Liver (tissue), 9 donors: Measurements from ENCODE around the gene FICD. TPM values are rescaled to one million over a fixed set of nuclear protein-coding genes. Genes with fewer than 3 reads are reported as not detected.

Experiments
- DNase-seq: peaks from one replicate; pipeline ENCODE4 v3.0.0-alpha.2; 2017; ENCODE audit warnings: low spot score
- H3K27ac ChIP-seq, 2 donors: one replicate each; pipeline ENCODE4 v1.7.0; 2013; ENCODE audit warnings: inconsistent platforms in 2 of 2, low read length in 2 of 2, control low read depth in 1 of 2, low read depth in 1 of 2, mild to moderate bottlenecking in 1 of 2
- H3K27me3 ChIP-seq, 4 donors: one replicate each; pipeline versions ENCODE4 v1.6.1 to v1.7.0; 2013; ENCODE audit warnings: low read length in 3 of 4, inconsistent platforms in 1 of 4, mild to moderate bottlenecking in 1 of 4, moderate library complexity in 1 of 4; ENCODE audit not compliant: control insufficient read depth in 4 of 4, insufficient read depth in 4 of 4
- H3K36me3 ChIP-seq, 4 donors: one replicate each; pipeline versions ENCODE4 v1.6.1 to v1.7.0; 2013; ENCODE audit warnings: low read length in 3 of 4, mild to moderate bottlenecking in 3 of 4, low read depth in 1 of 4, moderate library complexity in 1 of 4; ENCODE audit not compliant: control insufficient read depth in 4 of 4, insufficient read depth in 3 of 4
- H3K4me1 ChIP-seq, 4 donors: one replicate each; pipeline versions ENCODE4 v1.6.1 to v1.7.0; 2013; ENCODE audit warnings: low read length in 3 of 4, mild to moderate bottlenecking in 3 of 4, moderate library complexity in 1 of 4; ENCODE audit not compliant: control insufficient read depth in 4 of 4, insufficient read depth in 4 of 4
- H3K4me3 ChIP-seq, 3 donors: one replicate each; pipeline versions ENCODE4 v1.6.1 to v1.7.0; 2013; ENCODE audit warnings: low read length in 3 of 3, control low read depth in 1 of 3, low read depth in 1 of 3, mild to moderate bottlenecking in 1 of 3
- H3K9ac ChIP-seq, 2 donors: one replicate each; pipeline ENCODE4 v1.7.0; 2013; ENCODE audit warnings: low read length in 2 of 2, mild to moderate bottlenecking in 2 of 2, moderate library complexity in 2 of 2, control low read depth in 1 of 2, low read depth in 1 of 2
- H3K9me3 ChIP-seq, 4 donors: one replicate each; pipeline versions ENCODE4 v1.6.1 to v1.7.0; 2013; ENCODE audit warnings: low read length in 3 of 4; ENCODE audit not compliant: control insufficient read depth in 4 of 4
- CTCF ChIP-seq: fragments of 150-350 bp; IDR thresholded peaks from 2 replicates; pipeline ENCODE4 v1.5.1; 2017; ENCODE audit warnings: improper control_type of control experiment, low read depth, low read length; ENCODE audit not compliant: missing input control
- EGR1 ChIP-seq, 2 donors: IDR thresholded peaks; 2 replicates each; pipeline ENCODE4 v1.6.1; 2016 to 2018; ENCODE audit warnings: antibody characterized with exemption in 2 of 2, low read depth in 2 of 2
- FOXA1 ChIP-seq: IDR thresholded peaks from 2 replicates; pipeline ENCODE4 v1.6.1; 2016; ENCODE audit warnings: antibody characterized with exemption
- GABPA ChIP-seq, 2 donors: IDR thresholded peaks in 1 of 2; conservative IDR thresholded peaks in 1 of 2; 2 replicates each; pipeline ENCODE4 v1.6.1; 2016; ENCODE audit warnings: antibody characterized with exemption in 2 of 2, mild to moderate bottlenecking in 1 of 2, moderate library complexity in 1 of 2
- HNF4A ChIP-seq, 2 donors: conservative IDR thresholded peaks; 2 replicates each; pipeline ENCODE4 v1.6.1; 2016; ENCODE audit warnings: antibody characterized with exemption in 2 of 2, mild to moderate bottlenecking in 2 of 2
- HNF4G ChIP-seq: IDR thresholded peaks from 2 replicates; pipeline ENCODE4 v1.6.1; 2016; ENCODE audit warnings: antibody characterized with exemption
- JUND ChIP-seq, 2 donors: IDR thresholded peaks; 2 replicates each; pipeline ENCODE4 v1.6.1; 2016; ENCODE audit warnings: antibody characterized with exemption in 2 of 2
- NR2F2 ChIP-seq: IDR thresholded peaks from 2 replicates; pipeline ENCODE4 v1.6.1; 2016; ENCODE audit warnings: antibody characterized with exemption
- RAD21 ChIP-seq, 2 donors: IDR thresholded peaks; 2 replicates each; pipeline ENCODE4 v1.6.1; 2016; ENCODE audit warnings: antibody characterized with exemption in 2 of 2, mild to moderate bottlenecking in 2 of 2
- RXRA ChIP-seq, 2 donors: IDR thresholded peaks; 2 replicates each; pipeline ENCODE4 v1.6.1; 2017 to 2018; ENCODE audit warnings: antibody characterized with exemption in 2 of 2, mild to moderate bottlenecking in 1 of 2
- SP1 ChIP-seq: IDR thresholded peaks from 2 replicates; pipeline ENCODE4 v1.6.1; 2018; ENCODE audit warnings: antibody characterized with exemption, mild to moderate bottlenecking
- TAF1 ChIP-seq: conservative IDR thresholded peaks from 2 replicates; pipeline ENCODE4 v1.6.1; 2016; ENCODE audit warnings: antibody characterized with exemption, mild to moderate bottlenecking
- YY1 ChIP-seq: IDR thresholded peaks from 2 replicates; pipeline ENCODE4 v1.6.1; 2016; ENCODE audit warnings: antibody characterized with exemption, mild to moderate bottlenecking
- WGBS: extraction: QIAGEN DNeasy Blood & Tissue Kit; methylation state at CpG from one replicate; pipeline ENCODE4 v1.1.7; 2013; 5-methylcytosine and 5-hydroxymethylcytosine counted together
- polyA plus RNA-seq, 2 donors: library from polyadenylated mRNA; stranded (reverse) in 1 of 2; unstranded in 1 of 2; fragments of 200-250 nt in 1 of 2; fragments of >200 nt in 1 of 2; fragmentation: Nextera tagmentation in 1 of 2; extraction: Ambion mirVana in 1 of 2; gene quantifications; one replicate each; pipeline versions ENCODE4 v1.2.1 to v1.2.3, GENCODE V29; 2013 to 2015
- total RNA-seq, 2 donors: library from RNA; depleted of rRNA; stranded (reverse); fragments of >200 nt; gene quantifications; one replicate each; pipeline ENCODE4 v1.2.3, GENCODE V29; 2014
- TF ChIP-seq, protein P1 (sequence below): IDR thresholded peaks from 2 replicates; pipeline ENCODE4 v1.6.1; 2016; ENCODE audit warnings: antibody characterized with exemption
- TF ChIP-seq, protein P2 (sequence below): IDR thresholded peaks from 2 replicates; pipeline ENCODE4 v1.6.1; 2016; ENCODE audit warnings: antibody characterized with exemption, mild to moderate bottlenecking
- TF ChIP-seq, protein P3 (sequence below): IDR thresholded peaks from 2 replicates; pipeline ENCODE4 v1.6.1; 2016; ENCODE audit warnings: antibody characterized with exemption
- TF ChIP-seq, protein P4 (sequence below): IDR thresholded peaks from 2 replicates; pipeline ENCODE4 v1.6.1; 2016; ENCODE audit warnings: antibody characterized with exemption
- donor health status: healthy.
- donor health status: healthy.
- donor health status: healthy.
- donor health status: healthy.
- donor health status: healthy.

FICD gene
- total and polyA plus RNA-seq, 4 donors: 3.6 to 20.9 (median 6.6) TPM

- no peaks in the 10 kb centered on the region for H3K4me1 ChIP-seq
- H3K9me3 ChIP-seq: no peaks in the 10 kb centered on the region
- no peak overlapping the region for H3K4me3 ChIP-seq
- no peak overlapping the region for H3K27ac ChIP-seq
- no peaks in the 10 kb centered on the region for H3K27me3 ChIP-seq
- 88% methylated on average over 10 of the region's 10 CpGs for WGBS
- peaks cover 12 to 83% (median 75%) of the 10 kb centered on the region in 4 donors for H3K36me3 ChIP-seq
- DNase-seq: no peak
- TF ChIP-seq, protein P1, sequence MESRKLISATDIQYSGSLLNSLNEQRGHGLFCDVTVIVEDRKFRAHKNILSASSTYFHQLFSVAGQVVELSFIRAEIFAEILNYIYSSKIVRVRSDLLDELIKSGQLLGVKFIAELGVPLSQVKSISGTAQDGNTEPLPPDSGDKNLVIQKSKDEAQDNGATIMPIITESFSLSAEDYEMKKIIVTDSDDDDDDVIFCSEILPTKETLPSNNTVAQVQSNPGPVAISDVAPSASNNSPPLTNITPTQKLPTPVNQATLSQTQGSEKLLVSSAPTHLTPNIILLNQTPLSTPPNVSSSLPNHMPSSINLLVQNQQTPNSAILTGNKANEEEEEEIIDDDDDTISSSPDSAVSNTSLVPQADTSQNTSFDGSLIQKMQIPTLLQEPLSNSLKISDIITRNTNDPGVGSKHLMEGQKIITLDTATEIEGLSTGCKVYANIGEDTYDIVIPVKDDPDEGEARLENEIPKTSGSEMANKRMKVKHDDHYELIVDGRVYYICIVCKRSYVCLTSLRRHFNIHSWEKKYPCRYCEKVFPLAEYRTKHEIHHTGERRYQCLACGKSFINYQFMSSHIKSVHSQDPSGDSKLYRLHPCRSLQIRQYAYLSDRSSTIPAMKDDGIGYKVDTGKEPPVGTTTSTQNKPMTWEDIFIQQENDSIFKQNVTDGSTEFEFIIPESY: no peak
- TF ChIP-seq TAF1 (no peak), GABPA (IDR thresholded peaks at IDR 0.05 in 1 of 2, conservative IDR thresholded peaks at IDR 0.05 in 1 of 2) (no peak), RAD21 (IDR thresholded peaks at IDR 0.05) (no peak), JUND (IDR thresholded peaks at IDR 0.05) (no peak), RXRA (IDR thresholded peaks at IDR 0.05) (no peak), SP1 (no peak), EGR1 (IDR thresholded peaks at IDR 0.05; ENCODE audit: low read depth in 2 of 2) (no peak), HNF4G (no peak), CTCF (no peak), NR2F2 (no peak), FOXA1 (no peak), HNF4A (conservative IDR thresholded peaks at IDR 0.05) (no peak), YY1 (no peak)
- TF ChIP-seq, protein P2, sequence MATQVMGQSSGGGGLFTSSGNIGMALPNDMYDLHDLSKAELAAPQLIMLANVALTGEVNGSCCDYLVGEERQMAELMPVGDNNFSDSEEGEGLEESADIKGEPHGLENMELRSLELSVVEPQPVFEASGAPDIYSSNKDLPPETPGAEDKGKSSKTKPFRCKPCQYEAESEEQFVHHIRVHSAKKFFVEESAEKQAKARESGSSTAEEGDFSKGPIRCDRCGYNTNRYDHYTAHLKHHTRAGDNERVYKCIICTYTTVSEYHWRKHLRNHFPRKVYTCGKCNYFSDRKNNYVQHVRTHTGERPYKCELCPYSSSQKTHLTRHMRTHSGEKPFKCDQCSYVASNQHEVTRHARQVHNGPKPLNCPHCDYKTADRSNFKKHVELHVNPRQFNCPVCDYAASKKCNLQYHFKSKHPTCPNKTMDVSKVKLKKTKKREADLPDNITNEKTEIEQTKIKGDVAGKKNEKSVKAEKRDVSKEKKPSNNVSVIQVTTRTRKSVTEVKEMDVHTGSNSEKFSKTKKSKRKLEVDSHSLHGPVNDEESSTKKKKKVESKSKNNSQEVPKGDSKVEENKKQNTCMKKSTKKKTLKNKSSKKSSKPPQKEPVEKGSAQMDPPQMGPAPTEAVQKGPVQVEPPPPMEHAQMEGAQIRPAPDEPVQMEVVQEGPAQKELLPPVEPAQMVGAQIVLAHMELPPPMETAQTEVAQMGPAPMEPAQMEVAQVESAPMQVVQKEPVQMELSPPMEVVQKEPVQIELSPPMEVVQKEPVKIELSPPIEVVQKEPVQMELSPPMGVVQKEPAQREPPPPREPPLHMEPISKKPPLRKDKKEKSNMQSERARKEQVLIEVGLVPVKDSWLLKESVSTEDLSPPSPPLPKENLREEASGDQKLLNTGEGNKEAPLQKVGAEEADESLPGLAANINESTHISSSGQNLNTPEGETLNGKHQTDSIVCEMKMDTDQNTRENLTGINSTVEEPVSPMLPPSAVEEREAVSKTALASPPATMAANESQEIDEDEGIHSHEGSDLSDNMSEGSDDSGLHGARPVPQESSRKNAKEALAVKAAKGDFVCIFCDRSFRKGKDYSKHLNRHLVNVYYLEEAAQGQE: no peak
- H3K9ac ChIP-seq: no peak overlapping the region
Measured at GRCh38 chr12:108526482-108527165, 11.5 kb downstream of the FICD start.

DNA sequence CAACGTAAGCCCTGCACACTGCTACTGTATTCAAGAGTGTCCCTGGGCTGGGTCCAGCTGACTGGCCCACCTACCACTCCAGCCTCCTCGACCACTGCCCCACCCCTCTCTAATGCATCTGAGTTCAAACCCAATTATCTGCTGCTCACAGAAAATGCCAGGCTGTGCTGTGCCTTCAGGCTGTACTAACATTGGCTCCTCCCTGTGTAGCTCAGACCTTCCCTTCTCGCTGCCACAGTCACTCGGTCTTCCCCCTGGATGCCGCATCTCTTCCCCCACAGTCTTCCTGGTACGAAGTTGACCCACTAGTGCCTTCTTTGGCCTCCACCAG, 12.1 kb downstream of the FICD start:
- no peak overlapping the region for H3K27ac ChIP-seq
- no peaks in the 10 kb centered on the region for H3K27me3 ChIP-seq
- H3K9me3 ChIP-seq: no peaks in the 10 kb centered on the region
- H3K4me1 ChIP-seq: no peaks in the 10 kb centered on the region
- DNase-seq: no peak
- H3K4me3 ChIP-seq: no peak overlapping the region
- H3K9ac ChIP-seq: no peak overlapping the region
- peaks cover 13 to 83% (median 75%) of the 10 kb centered on the region in 4 donors for H3K36me3 ChIP-seq
- 94% methylated on average over 6 of the region's 6 CpGs for WGBS
- TF ChIP-seq GABPA (IDR thresholded peaks at IDR 0.05 in 1 of 2, conservative IDR thresholded peaks at IDR 0.05 in 1 of 2): no peak
- TF ChIP-seq, protein P3, sequence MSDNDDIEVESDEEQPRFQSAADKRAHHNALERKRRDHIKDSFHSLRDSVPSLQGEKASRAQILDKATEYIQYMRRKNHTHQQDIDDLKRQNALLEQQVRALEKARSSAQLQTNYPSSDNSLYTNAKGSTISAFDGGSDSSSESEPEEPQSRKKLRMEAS: no peak
- TF ChIP-seq, protein P4, sequence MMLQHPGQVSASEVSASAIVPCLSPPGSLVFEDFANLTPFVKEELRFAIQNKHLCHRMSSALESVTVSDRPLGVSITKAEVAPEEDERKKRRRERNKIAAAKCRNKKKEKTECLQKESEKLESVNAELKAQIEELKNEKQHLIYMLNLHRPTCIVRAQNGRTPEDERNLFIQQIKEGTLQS: no peak
- TF ChIP-seq EGR1 (IDR thresholded peaks at IDR 0.05; ENCODE audit: low read depth in 2 of 2): no peak
- TF ChIP-seq HNF4A (conservative IDR thresholded peaks at IDR 0.05): no peak
- TF ChIP-seq NR2F2: no peak
- no peak for TF ChIP-seq RXRA (IDR thresholded peaks at IDR 0.05)
- no peak for TF ChIP-seq HNF4G
- TF ChIP-seq, protein P2: no peak
- no peak for TF ChIP-seq SP1
- TF ChIP-seq CTCF: no peak
- no peak for TF ChIP-seq RAD21 (IDR thresholded peaks at IDR 0.05)
- no peak for TF ChIP-seq TAF1
- no peak for TF ChIP-seq YY1
